Subcutaneous adipose tissue (tissue), 4 donors: ENCODE results near the gene PTPRD. TPM values are rescaled to one million over a fixed set of nuclear protein-coding genes. Genes with fewer than 3 reads are reported as not detected.

Source experiments
- CTCF ChIP-seq: fragments of 450-650 bp; IDR thresholded peaks from one replicate; pipeline ENCODE4 v1.5.1; 2016; ENCODE audit warnings: low read depth, mild to moderate bottlenecking, control low read depth, antibody characterized with exemption, moderate library complexity
- total RNA-seq, 4 donors: library from RNA; depleted of rRNA; stranded (reverse); fragments of >200 nt; gene quantifications; one replicate each; pipeline ENCODE4 v1.1.0, GENCODE V29; 2016

Gene PTPRD
- total RNA-seq, 4 donors from 2014 or later = 5.1 to 17.3 (median 12.1) TPM

GRCh38 chr9:8600914-8601680 is 2011.7 kb downstream of the PTPRD start:
- no peak for TF ChIP-seq CTCF

- no peak for TF ChIP-seq CTCF
Measured at GRCh38 chr9:8599937-8600336, 2012.9 kb downstream of the PTPRD start.

- TF ChIP-seq CTCF = no peak
Measured at GRCh38 chr9:8589476-8589875, 2023.3 kb downstream of the PTPRD start.

- no peak for TF ChIP-seq CTCF
Measured at GRCh38 chr9:8585036-8585435, 2027.8 kb downstream of the PTPRD start.

- no peak for TF ChIP-seq CTCF
Measured at GRCh38 chr9:8579661-8580060, 2033.1 kb downstream of the PTPRD start.

- no peak for TF ChIP-seq CTCF
Measured at GRCh38 chr9:8576741-8577140, 2036.1 kb downstream of the PTPRD start.

- TF ChIP-seq CTCF = no peak
Measured at GRCh38 chr9:8574846-8575245, 2038.0 kb downstream of the PTPRD start.
